Measurements from ENCODE around the gene DOCK1.

DNA sequence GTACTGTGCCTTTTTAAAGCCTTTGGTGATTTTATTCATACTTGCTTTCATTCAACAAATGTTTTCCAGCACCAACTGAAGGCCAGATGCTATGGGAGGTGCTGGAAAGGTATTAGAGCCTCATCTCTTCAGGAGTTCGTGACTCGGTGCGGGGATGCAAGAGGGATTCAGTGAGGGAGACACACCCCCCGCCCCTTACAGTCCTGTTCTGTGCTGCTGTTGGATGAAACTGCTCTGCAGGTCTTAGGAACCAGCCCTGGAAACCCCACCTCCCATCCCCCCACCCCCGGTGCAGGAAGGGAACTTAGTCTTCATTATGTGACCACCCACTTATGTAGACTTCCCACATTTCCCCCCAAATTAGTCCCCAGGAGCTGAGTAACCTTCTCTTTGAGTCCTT, 180.7 kb downstream of the DOCK1 start:
- TF ChIP-seq CTCF (conservative IDR thresholded peaks at IDR 0.05; ENCODE audit: low read length): no peak
- no peak for TF ChIP-seq EZH2phosphoT487 (IDR thresholded peaks at IDR 0.05; ENCODE audit: borderline replicate concordance)
